ENCODE data around the gene DOK6. TPM values are rescaled to one million over a fixed set of nuclear protein-coding genes. Genes with fewer than 3 reads are reported as not detected.

The DOK6 gene
- total RNA-seq, 4 donors from 2014 or later, result 0.13 to 0.17 TPM; not detected in 2

DNA sequence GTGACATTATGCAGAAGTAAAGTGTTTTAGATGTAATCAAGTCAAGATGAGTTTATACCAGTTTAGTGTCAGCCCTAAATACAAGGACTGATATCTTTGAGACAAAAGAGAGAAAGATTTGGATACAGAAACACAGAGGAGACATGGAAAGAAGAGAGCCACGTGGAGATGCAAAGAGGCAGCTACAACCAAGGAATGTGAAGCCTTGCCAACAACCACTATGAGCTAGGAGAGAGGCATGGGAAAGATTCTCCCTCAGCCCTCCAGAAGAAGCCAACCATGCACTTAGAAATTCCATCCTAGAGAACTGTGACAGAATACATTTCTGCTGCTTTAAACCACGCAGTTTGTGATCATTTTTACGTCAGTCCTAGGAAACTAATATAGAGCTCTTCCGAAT, 217.2 kb downstream of the DOK6 start:
- no peaks in the 10 kb centered on the region for H3K27me3 ChIP-seq
- DNase-seq (no peak), ATAC-seq (no peak)
- H3K27ac ChIP-seq, result no peak overlapping the region
- no peaks in the 10 kb centered on the region for H3K4me1 ChIP-seq
- no peaks in the 10 kb centered on the region for H3K36me3 ChIP-seq
- intact Hi-C loops (cut with DNase I; ENCODE audit: low total_unique reads), result no loop called here
- in situ Hi-C loops (cut with MboI; ENCODE audit: low sequenced_read_pairs in 4 of 4), result no loop called here
- no peak overlapping the region for H3K4me3 ChIP-seq
- TF ChIP-seq POLR2A (IDR thresholded peaks at IDR 0.05), result no peak
- TF ChIP-seq, protein P1, sequence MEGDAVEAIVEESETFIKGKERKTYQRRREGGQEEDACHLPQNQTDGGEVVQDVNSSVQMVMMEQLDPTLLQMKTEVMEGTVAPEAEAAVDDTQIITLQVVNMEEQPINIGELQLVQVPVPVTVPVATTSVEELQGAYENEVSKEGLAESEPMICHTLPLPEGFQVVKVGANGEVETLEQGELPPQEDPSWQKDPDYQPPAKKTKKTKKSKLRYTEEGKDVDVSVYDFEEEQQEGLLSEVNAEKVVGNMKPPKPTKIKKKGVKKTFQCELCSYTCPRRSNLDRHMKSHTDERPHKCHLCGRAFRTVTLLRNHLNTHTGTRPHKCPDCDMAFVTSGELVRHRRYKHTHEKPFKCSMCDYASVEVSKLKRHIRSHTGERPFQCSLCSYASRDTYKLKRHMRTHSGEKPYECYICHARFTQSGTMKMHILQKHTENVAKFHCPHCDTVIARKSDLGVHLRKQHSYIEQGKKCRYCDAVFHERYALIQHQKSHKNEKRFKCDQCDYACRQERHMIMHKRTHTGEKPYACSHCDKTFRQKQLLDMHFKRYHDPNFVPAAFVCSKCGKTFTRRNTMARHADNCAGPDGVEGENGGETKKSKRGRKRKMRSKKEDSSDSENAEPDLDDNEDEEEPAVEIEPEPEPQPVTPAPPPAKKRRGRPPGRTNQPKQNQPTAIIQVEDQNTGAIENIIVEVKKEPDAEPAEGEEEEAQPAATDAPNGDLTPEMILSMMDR (IDR thresholded peaks at IDR 0.05 in 4 of 5, conservative IDR thresholded peaks at IDR 0.05 in 1 of 5), result no peak
- no peaks in the 10 kb centered on the region for H3K9me3 ChIP-seq

DNA sequence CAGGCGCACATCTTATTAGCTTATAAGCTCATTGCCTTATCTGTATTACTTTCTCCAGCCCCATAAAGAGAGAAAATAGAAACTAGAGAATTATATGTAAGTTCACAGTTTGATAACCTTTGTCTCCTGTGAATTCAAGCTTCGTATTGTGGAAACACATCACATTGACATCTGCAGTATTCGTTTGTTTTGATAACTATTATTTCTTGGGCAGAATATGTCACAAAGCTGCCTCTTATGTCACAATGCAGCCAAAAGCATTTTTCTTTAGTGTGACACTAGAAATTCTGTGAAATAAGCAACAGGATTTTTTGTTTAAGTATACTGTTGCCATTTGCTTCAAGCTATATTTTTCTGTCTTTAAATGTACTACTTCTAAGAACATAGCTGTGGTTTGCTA, 221.5 kb downstream of the DOK6 start:
- TF ChIP-seq POLR2A (IDR thresholded peaks at IDR 0.05), result no peak
- TF ChIP-seq, protein P1 (IDR thresholded peaks at IDR 0.05 in 4 of 5, conservative IDR thresholded peaks at IDR 0.05 in 1 of 5), result no peak
- ATAC-seq (no peak), DNase-seq (no peak)
- no peaks in the 10 kb centered on the region for H3K36me3 ChIP-seq
- H3K27ac ChIP-seq, result no peak overlapping the region
- no peaks in the 10 kb centered on the region for H3K4me1 ChIP-seq
- no peaks in the 10 kb centered on the region for H3K27me3 ChIP-seq
- intact Hi-C loops (cut with DNase I; ENCODE audit: low total_unique reads) (no loop called here), in situ Hi-C loops (cut with MboI; ENCODE audit: low sequenced_read_pairs in 4 of 4) (no loop called here)
- no peaks in the 10 kb centered on the region for H3K9me3 ChIP-seq
- no peak overlapping the region for H3K4me3 ChIP-seq

DNA sequence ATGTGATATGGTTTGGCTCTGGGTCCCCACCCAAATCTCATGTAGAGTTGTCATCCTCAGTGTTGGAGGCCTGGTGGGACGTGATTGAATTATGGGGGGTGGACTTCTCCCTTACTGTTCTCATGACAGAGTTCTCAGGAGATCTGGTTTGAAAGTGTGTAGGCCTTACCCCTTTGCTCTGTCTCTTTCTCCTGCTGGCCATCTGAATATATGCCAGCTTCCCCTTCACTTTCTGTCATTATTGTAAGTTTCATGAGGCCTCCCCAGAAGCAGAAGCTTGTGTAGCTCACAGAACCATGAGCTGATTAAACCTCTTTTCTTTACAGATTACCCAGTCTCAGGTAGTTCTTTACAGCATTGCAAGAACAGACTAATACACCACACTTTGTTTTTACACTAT, 222.3 kb downstream of the DOK6 start:
- TF ChIP-seq, protein P1 (IDR thresholded peaks at IDR 0.05 in 4 of 5, conservative IDR thresholded peaks at IDR 0.05 in 1 of 5), result no peak
- no peak for TF ChIP-seq POLR2A (IDR thresholded peaks at IDR 0.05)
- intact Hi-C loops (cut with DNase I; ENCODE audit: low total_unique reads) (no loop called here), in situ Hi-C loops (cut with MboI; ENCODE audit: low sequenced_read_pairs in 4 of 4) (no loop called here)
- Histone ChIP-seq H3K36me3 (no peaks in the 10 kb centered on the region), H3K4me1 (no peaks in the 10 kb centered on the region), H3K27ac (no peak overlapping the region), H3K27me3 (no peaks in the 10 kb centered on the region), H3K9me3 (no peaks in the 10 kb centered on the region), H3K4me3 (no peak overlapping the region)
- no peak for DNase-seq
- ATAC-seq, result no peak

DNA sequence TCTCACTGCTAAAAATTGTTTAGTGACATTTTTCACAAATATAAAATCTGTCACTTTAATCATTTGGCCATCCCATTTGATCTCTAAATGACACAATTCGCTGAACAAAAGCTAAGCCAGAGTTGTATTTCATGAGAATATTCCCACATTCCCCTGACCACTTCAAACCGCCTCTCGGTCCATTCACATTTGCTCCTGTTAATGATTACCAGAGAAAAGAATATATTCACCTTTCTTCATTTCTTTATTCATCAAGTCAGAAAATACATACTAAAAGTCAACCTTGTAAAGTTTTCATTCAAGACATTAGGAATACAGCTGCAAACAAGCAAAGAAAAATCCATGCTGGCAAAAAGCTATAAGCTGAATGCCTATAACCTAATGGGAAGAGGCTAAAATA, 225.5 kb downstream of the DOK6 start:
- Histone ChIP-seq H3K36me3 (no peaks in the 10 kb centered on the region), H3K27ac (no peak overlapping the region), H3K9me3 (no peaks in the 10 kb centered on the region), H3K27me3 (no peaks in the 10 kb centered on the region), H3K4me1 (no peaks in the 10 kb centered on the region), H3K4me3 (no peak overlapping the region)
- no peak for TF ChIP-seq POLR2A (IDR thresholded peaks at IDR 0.05)
- TF ChIP-seq, protein P1 (IDR thresholded peaks at IDR 0.05 in 4 of 5, conservative IDR thresholded peaks at IDR 0.05 in 1 of 5), result no peak
- ATAC-seq (no peak), DNase-seq (no peak)
- intact Hi-C loops (cut with DNase I; ENCODE audit: low total_unique reads) (no loop called here), in situ Hi-C loops (cut with MboI; ENCODE audit: low sequenced_read_pairs in 4 of 4) (no loop called here)

DNA sequence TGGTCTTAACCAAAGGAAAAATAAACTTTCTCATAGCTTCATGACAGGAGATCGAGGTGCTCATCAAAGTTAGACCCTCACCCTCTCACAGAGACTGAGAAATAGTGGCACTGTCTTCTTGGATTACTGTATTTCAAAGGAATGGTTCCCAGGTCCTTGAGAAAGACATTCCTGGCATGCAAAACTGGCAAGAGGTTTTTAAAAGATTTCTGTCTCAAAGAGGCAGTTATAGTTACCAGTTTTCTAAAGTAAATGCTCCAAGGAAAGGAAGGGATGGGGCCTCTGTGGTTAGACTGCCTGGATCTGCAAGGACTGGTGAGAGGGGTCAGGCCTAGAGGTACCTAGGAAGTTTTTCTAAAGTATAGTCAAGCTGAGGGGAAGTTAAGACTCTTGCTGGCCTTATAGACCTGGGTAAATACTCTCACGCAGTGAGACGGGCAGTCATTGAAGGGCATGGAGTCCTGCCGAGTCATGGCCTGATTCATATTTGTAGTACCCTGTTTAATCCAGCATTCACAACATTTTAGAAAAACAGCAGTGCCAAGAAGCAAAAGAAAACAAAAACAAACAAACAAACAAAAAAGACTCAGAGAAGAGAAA, 226.1 kb downstream of the DOK6 start:
- Histone ChIP-seq H3K4me3 (no peak overlapping the region), H3K27me3 (no peaks in the 10 kb centered on the region), H3K9me3 (no peaks in the 10 kb centered on the region), H3K4me1 (no peaks in the 10 kb centered on the region), H3K27ac (no peak overlapping the region), H3K36me3 (no peaks in the 10 kb centered on the region)
- ATAC-seq (no peak), DNase-seq (no peak)
- intact Hi-C loops (cut with DNase I; ENCODE audit: low total_unique reads), result no loop called here
- TF ChIP-seq, protein P1 (IDR thresholded peaks at IDR 0.05 in 4 of 5, conservative IDR thresholded peaks at IDR 0.05 in 1 of 5), result no peak
- no peak for TF ChIP-seq POLR2A (IDR thresholded peaks at IDR 0.05)
- in situ Hi-C loops (cut with MboI; ENCODE audit: low sequenced_read_pairs in 4 of 4), result no loop called here
